Endothelial cell of umbilical vein (primary cell): ENCODE results near the gene KCTD1. TPM values are rescaled to one million over a fixed set of nuclear protein-coding genes. Genes with fewer than 3 reads are reported as not detected.

Experiments
- BruUV-seq: library from RNA; stranded (reverse); fragments of 400-500 nt; replicated peaks from 2 replicates; lab custom pipeline; 2021; lab: Mats Ljungman, UMichigan
- CTCF ChIA-PET: fragments of 300-600, 350-600 bp; sonication (Branson Sonifier 250); formaldehyde crosslinking; loops from one replicate; lab custom pipeline; 2021; ENCODE audit warnings: antibody characterized with exemption, inconsistent platforms; lab: Charles Lee
- POLR2A ChIA-PET: fragments of 300-600, 350-600 bp; sonication (Branson Sonifier 250); formaldehyde crosslinking; loops from one replicate; lab custom pipeline; 2021; ENCODE audit warnings: antibody characterized with exemption, inconsistent platforms; lab: Charles Lee
- DNase-seq: peaks from one replicate; pipeline ENCODE4 v3.0.0-alpha.2; 2011; ENCODE audit warnings: low read depth, low spot score
- FAIRE-seq: peaks from 2 replicates; lab custom pipeline; 2011; peaks lifted over from hg19 to GRCh38; lab: Jason Lieb, UNC
- H2AFZ ChIP-seq: 2 replicates; pipeline ENCODE4 v1.6.0; 2012; ENCODE audit warnings: low read depth, low read length, control low read depth, inconsistent platforms
- H3K27ac ChIP-seq: 2 replicates; pipeline ENCODE4 v1.5.1; 2011; ENCODE audit warnings: low read depth, mild to moderate bottlenecking, control low read depth, low read length, moderate library complexity; ENCODE audit not compliant: insufficient read depth
- H3K27me3 ChIP-seq, 2 experiments: 2 replicates each; pipeline versions ENCODE4 v1.6.0 to v1.6.1; 2011; ENCODE audit warnings: low read length in 2 of 2, mixed read lengths in 1 of 2; ENCODE audit not compliant: control insufficient read depth in 2 of 2, insufficient read depth in 2 of 2
- H3K36me3 ChIP-seq, 2 experiments: 2 replicates in 1 of 2; 3 replicates in 1 of 2; pipeline ENCODE4 v1.5.1; 2011; ENCODE audit warnings: low read length in 2 of 2, mild to moderate bottlenecking in 1 of 2, moderate library complexity in 1 of 2; ENCODE audit not compliant: control insufficient read depth in 2 of 2, insufficient read depth in 2 of 2; ENCODE audit errors: extremely low read depth in 1 of 2
- H3K4me1 ChIP-seq: 3 replicates; pipeline ENCODE4 v1.5.1; 2011; ENCODE audit warnings: mild to moderate bottlenecking, low read length; ENCODE audit not compliant: control insufficient read depth, insufficient read depth; ENCODE audit errors: extremely low read depth
- H3K4me2 ChIP-seq: 2 replicates; pipeline ENCODE4 v1.6.1; 2011; ENCODE audit warnings: low read length, control low read depth, mixed read lengths; ENCODE audit not compliant: insufficient read depth
- H3K4me3 ChIP-seq, 3 experiments: fragments of 200-600 bp in 1 of 3; sonication (generic), shearing (Covaris generic) in 1 of 3; replicated peaks in 1 of 3; 2 replicates each; pipeline ENCODE4 v1.5.1; 2011 to 2016; ENCODE audit warnings: control low read depth in 3 of 3, low read length in 3 of 3, mild to moderate bottlenecking in 2 of 3, inconsistent platforms in 1 of 3, low read depth in 1 of 3, moderate library complexity in 1 of 3; ENCODE audit not compliant: insufficient read depth in 1 of 3
- H3K79me2 ChIP-seq: 2 replicates; pipeline ENCODE4 v1.6.0; 2012; ENCODE audit warnings: low read length, inconsistent platforms; ENCODE audit not compliant: control insufficient read depth, insufficient read depth
- H3K9ac ChIP-seq: replicated peaks from 2 replicates; pipeline ENCODE3; 2011; ENCODE audit warnings: low read length, control low read depth; ENCODE audit not compliant: insufficient read depth; ENCODE audit errors: extremely low read depth
- H3K9me1 ChIP-seq: replicated peaks from 3 replicates; pipeline ENCODE4 v1.6.0; 2011; ENCODE audit warnings: mild to moderate bottlenecking, low read length; ENCODE audit not compliant: control insufficient read depth, insufficient read depth; ENCODE audit errors: extremely low read depth
- H3K9me3 ChIP-seq: replicated peaks from 2 replicates; pipeline ENCODE4 v1.5.1; 2012; ENCODE audit warnings: low read length, inconsistent platforms; ENCODE audit not compliant: control insufficient read depth, insufficient read depth
- H4K20me1 ChIP-seq: replicated peaks from 2 replicates; pipeline ENCODE3; 2011; ENCODE audit warnings: mild to moderate bottlenecking, low read length; ENCODE audit not compliant: control insufficient read depth, insufficient read depth; ENCODE audit errors: extremely low read depth
- EZH2 ChIP-seq: IDR thresholded peaks from 2 replicates; pipeline ENCODE4 v1.6.1; 2012; ENCODE audit warnings: borderline replicate concordance, low read depth, mild to moderate bottlenecking, moderate library complexity, low read length, inconsistent platforms; ENCODE audit not compliant: severe bottlenecking
- FOS ChIP-seq: IDR thresholded peaks from 2 replicates; pipeline ENCODE4 v1.6.1; 2011; ENCODE audit warnings: mild to moderate bottlenecking, low read length, moderate library complexity, borderline replicate concordance; ENCODE audit not compliant: insufficient read depth
- GATA2 ChIP-seq: IDR thresholded peaks from 2 replicates; pipeline ENCODE4 v1.7.0; 2011; ENCODE audit warnings: low read depth, mild to moderate bottlenecking, moderate library complexity, mixed read lengths, low read length; ENCODE audit not compliant: insufficient read length, insufficient read depth
- POLR2A ChIP-seq: IDR thresholded peaks from 2 replicates; pipeline ENCODE4 v1.6.1; 2012; ENCODE audit warnings: low read depth, mild to moderate bottlenecking, control low read depth, low read length
- dilution Hi-C: fragments of 300-500 bp; cut with MboI; formaldehyde crosslinking; loops from one replicate; pipeline ENCODE4 v1.15.0; 2019; ENCODE audit warnings: low sequenced_read_pairs; ENCODE audit not compliant: extremely low pct_ligation_motif_present
- intact Hi-C: fragments of 100-400 bp; cut with micrococcal nuclease; formaldehyde crosslinking; loops from one replicate; pipeline ENCODE4 v1.10.0; 2022
- polyA plus RNA-seq, 4 experiments: library from polyadenylated mRNA; depleted of rRNA in 3 of 4; stranded (reverse) in 3 of 4; unstranded in 1 of 4; fragments of >200 nt; gene quantifications; 2 replicates each; pipeline versions ENCODE4 v1.2.1 to v1.2.3, GENCODE V29; 2011 to 2012; ENCODE audit warnings: missing spikeins in 1 of 4
- total RNA-seq: library from RNA; stranded (reverse); gene quantifications from 2 replicates; pipeline ENCODE4 v1.2.3, GENCODE V29; 2021
- TF ChIP-seq, protein P1 (sequence below): IDR thresholded peaks from 2 replicates; pipeline ENCODE4 v1.6.1; 2011; ENCODE audit not compliant: insufficient read depth, insufficient read length
- TF ChIP-seq, protein P2 (sequence below), 2 donors: IDR thresholded peaks; 1 replicate in 1 of 2; 2 replicates in 1 of 2; pipeline ENCODE4 v1.5.1; 2011; ENCODE audit warnings: low read length in 2 of 2, mild to moderate bottlenecking in 2 of 2, moderate library complexity in 2 of 2, control low read depth in 1 of 2, inconsistent platforms in 1 of 2, low read depth in 1 of 2; ENCODE audit not compliant: insufficient read depth in 1 of 2; ENCODE audit errors: extremely low read depth in 1 of 2

KCTD1 gene
- total and polyA plus RNA-seq, 2 donors (not counting 3 experiments of a cell fraction or from before 2014, with no cell fraction given), result 6.1 to 12.1 TPM

- no peak overlapping the region for H3K27ac ChIP-seq
- H4K20me1 ChIP-seq, result no peaks in the 10 kb centered on the region
- TF ChIP-seq POLR2A, result no peak
- TF ChIP-seq EZH2, result no peak
- no peak for TF ChIP-seq FOS
- TF ChIP-seq, protein P1, sequence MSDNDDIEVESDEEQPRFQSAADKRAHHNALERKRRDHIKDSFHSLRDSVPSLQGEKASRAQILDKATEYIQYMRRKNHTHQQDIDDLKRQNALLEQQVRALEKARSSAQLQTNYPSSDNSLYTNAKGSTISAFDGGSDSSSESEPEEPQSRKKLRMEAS, result no peak
- TF ChIP-seq, protein P2, sequence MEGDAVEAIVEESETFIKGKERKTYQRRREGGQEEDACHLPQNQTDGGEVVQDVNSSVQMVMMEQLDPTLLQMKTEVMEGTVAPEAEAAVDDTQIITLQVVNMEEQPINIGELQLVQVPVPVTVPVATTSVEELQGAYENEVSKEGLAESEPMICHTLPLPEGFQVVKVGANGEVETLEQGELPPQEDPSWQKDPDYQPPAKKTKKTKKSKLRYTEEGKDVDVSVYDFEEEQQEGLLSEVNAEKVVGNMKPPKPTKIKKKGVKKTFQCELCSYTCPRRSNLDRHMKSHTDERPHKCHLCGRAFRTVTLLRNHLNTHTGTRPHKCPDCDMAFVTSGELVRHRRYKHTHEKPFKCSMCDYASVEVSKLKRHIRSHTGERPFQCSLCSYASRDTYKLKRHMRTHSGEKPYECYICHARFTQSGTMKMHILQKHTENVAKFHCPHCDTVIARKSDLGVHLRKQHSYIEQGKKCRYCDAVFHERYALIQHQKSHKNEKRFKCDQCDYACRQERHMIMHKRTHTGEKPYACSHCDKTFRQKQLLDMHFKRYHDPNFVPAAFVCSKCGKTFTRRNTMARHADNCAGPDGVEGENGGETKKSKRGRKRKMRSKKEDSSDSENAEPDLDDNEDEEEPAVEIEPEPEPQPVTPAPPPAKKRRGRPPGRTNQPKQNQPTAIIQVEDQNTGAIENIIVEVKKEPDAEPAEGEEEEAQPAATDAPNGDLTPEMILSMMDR (IDR thresholded peaks at IDR 0.05; ENCODE audit: extremely low read depth in 1 of 2, insufficient read depth in 1 of 2, low read depth in 1 of 2, low read length in 2 of 2), result no peak
- TF ChIP-seq GATA2, result no peak
- H3K36me3 ChIP-seq, result no peaks in the 10 kb centered on the region
- no peaks in the 10 kb centered on the region for H3K4me1 ChIP-seq
- ChIA-PET POLR2A (no interaction called here), CTCF (interaction anchor here (1.4 kb wide), 1 partner anchor 14 kb away, joined by 3 read pairs; no protein-coding TSS in a partner anchor)
- H3K4me2 ChIP-seq, result no peak overlapping the region
- no TSS peak for BruUV-seq
- FAIRE-seq (no peak), DNase-seq (no peak)
- intact Hi-C loops (no loop called here), dilution Hi-C loops (no loop called here)
- peaks cover 0 to 2% of the 10 kb centered on the region in 2 experiments for H3K27me3 ChIP-seq
- no peak overlapping the region for H3K4me3 ChIP-seq
- no peaks in the 10 kb centered on the region for H3K9me1 ChIP-seq
- no peak overlapping the region for H3K9ac ChIP-seq
- H3K79me2 ChIP-seq, result no peaks in the 10 kb centered on the region
- no peaks in the 10 kb centered on the region for H3K9me3 ChIP-seq
- H2AFZ ChIP-seq, result no peak overlapping the region
Observed at GRCh38 chr18:26450989-26451682, 97.2 kb downstream of the KCTD1 start.
